GM19099 (cell line): ENCODE measurements around the gene SCN3A.

Experiments used
- POLR2A ChIP-seq: IDR thresholded peaks from 3 replicates; pipeline ENCODE4 v1.6.1; 2011; ENCODE audit warnings: low read depth; ENCODE audit not compliant: insufficient read length; ENCODE audit errors: extremely low read depth

Gene SCN3A

DNA sequence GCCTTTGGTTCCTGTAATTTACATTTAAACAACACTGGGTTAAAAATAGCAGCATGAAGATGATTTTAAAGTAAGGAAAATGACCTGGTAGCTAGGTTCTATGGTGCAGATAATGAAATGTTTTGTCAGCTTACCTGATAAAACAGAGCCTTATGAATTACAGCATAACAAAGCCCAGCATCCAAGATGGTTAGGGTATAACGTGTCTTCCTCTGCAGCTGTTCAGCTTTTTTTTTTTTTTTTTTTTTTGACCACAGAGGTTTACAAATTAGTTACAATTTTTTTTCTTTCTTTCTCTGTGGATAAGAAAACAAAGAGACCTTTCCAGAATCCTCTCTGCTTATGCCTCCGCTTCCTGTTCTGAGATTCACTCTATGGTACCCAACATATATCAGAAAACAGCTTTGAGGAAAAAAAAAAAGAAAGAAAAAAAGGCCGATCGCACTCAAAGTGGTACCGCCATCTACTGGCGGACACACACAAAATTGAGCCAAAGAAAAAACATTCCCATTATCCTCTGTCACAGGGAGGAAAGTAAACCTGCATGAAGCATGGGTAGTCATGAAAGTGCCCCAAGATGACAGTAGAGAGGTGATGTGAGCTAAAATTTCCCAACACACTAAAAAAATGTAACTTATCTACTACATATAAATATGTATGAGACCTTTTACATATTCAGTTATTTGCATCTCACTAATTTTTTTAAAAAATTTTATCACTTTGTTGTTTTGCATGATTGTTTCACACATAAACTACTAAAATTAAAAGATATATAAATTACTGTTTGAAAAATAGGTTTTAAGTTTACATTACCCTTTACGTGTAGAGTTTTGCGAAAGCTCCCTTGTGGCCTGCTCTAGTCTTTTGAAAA lies at the start of gene SCN3A:
Gene SCN3A, minus strand, starts transcription at position 362 of the 871 bp plus-strand sequence. CDS start 27,656 bp downstream, outside the sequence.
- no peak for TF ChIP-seq POLR2A

DNA sequence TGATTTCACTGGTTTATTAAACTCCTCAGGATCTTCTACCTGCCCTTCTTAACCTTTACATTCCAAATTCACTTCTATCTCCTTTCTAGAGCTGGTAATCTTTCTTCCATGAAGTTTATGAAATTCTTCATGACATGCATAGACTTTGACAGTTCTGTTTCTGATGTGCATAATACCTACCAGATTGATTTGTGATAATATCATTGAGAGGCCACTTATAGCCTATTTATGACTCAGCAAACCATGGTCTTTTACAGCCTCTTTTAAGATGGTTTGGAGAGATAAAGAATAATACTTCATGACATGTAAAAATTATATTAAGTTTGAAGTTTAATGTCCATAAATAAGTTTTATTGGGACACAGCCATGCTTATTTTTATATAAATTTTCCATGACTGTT lies 49.3 kb upstream of the SCN3A start:
- no peak for TF ChIP-seq POLR2A

DNA sequence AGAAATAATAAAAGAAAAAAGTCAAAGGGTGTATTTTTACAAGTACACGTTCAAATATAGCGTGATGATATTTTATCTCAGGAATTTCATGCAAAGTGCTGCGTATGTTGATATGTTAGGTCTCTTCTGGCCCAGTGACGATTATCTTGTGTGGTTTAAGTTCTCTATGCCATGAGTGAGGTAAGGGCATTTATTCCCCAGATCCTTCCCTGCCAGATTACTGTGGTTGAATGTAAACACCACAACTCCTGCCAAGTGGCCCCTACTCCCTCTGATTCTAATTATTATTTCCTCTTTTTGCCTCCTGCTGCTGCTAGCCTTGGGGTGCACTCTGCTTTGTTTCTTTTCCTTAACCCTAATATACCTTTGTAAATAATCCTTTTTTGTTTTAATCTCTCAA lies 47.5 kb upstream of the SCN3A start:
- no peak for TF ChIP-seq POLR2A

DNA sequence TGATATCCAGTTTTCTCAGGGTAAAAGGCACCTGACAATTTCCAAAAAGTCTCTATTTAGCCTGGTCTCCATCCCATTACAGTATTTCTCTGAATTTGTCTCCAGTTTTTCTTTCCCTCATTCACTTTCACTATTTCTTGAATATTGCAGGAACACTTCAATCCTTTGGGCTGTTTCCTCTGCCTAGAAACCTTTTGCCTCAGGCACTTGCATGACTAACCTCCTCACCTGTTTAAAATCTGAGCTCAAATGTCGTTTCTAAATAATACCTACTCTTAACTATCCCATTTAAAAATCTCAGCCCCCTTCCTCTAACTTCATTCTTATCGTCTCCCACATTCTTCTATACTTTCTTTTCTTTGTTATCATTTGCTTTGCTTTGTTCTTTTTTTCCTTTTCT lies 44.4 kb upstream of the SCN3A start:
- TF ChIP-seq POLR2A = no peak

DNA sequence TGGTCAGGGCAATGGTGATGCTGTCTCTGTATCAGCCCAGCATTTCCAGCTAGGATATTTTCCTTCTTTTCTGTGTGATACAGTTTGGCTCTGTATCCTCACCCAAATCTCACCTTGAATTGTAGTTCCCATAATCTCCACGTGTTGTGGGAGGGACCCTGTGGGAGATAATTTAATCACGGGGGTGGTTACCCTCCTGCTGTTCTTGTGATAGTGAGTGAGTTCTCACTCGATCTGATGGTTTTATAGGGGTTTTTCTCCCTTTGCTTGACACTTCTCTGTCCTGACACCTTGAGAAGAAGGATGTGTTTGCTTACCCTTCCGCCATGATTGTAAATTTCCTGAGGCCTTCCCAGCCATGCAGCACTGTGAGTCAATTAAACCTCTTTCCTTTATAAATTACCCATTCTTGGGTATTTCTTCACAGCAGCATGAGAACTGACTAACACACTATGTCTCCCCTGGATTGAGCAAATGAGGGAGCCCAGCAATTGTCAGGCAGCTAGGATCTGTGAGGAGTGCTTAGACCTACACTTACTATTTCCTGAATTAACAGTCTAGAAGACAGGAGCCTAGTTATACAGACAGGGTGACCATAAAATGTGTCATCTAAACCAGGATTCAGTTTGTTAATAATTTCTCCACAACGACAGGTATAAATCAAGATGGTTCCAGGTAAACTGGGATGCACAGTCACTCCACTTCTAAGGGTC lies 41.4 kb upstream of the SCN3A start:
- no peak for TF ChIP-seq POLR2A

DNA sequence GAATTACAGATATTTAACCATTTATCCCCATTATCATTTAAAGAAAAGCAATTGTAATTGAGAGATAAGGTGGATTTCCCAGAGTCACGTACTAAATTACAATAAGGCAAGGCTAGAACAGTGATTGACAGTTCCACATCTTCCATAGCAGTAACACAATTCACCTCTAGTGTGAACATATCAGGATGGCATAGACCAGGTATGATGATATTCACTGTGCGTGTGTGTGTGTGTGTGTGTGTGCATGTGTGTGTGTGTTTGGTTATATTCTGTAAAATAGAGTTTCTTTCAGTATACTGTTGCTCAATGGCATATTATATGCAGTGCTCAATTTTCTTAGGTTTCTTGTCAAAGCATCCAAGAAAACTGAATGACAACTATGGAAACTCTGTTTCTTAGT lies 37.1 kb upstream of the SCN3A start:
- no peak for TF ChIP-seq POLR2A

DNA sequence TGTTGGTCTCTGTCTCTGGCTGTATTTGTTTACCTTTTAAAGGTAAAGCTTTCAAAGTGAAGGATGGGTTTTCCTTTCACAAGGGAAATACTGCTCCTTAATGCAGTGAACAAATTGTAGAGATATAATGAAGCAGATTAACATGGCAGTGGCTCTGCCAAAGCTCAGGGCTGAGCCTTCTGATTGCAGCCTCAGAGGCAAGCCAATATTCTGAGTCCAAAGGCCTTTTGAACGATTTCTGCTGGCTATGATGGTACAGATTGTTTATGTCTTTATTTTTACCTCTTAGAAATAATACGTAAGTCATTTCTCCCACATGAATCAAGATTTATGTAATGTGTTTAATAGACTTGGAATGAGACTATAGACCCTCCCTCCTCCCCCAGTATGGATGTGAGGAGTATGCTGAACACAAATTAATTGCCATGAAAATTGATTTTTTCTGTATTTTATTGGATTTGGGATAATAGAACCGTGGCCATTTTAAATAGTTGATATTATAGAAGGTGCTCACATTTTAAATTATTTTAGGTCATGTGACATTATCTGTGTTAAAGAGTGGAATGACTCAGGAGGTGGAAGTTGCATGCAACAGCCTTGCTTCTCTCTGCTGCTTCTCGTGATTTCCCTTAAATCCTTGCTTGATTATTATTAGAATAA lies 36.1 kb upstream of the SCN3A start:
- TF ChIP-seq POLR2A = no peak

DNA sequence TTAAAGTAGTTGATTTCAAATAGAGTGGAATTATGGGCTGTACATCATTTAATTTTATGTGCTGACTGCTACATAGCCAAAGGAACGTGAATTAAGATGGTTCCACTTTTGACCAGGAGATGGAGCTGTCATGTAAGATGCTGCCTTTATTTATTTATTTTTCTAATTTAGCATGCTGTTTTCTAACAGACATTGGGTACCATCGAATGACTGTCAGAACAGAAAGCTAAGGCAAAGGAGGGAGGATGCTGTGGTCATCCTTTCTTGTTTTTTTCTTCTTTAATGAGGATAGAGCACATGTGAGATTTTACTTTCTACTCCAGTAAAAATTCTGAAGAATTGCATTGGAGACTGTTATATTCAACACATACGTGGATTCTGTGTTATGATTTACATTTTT lies 35.4 kb upstream of the SCN3A start, which contains the start of gene SCN2A:
Gene SCN2A, plus strand, starts transcription at position 185 of the 400 bp plus-strand sequence. CDS start 56,410 bp downstream, outside the sequence.
- no peak for TF ChIP-seq POLR2A

DNA sequence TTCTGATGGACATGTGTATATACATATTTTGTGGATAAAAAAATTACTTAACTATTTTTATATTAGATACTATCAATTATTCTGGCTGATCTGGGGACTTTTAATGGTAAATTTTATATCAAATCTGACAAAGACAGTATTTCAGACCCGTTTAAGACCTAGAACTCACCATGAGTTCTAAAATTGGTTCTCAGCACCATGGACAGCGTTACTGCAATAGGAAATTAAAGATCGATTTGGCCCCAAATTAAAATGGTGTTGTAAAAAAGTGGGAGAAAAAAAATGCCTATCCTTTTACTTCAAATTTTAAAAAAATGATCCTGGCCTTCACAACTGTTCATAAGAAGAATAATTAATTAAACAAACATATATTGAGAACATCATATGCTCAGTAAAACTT lies 34.4 kb upstream of the SCN3A start:
- no peak for TF ChIP-seq POLR2A

DNA sequence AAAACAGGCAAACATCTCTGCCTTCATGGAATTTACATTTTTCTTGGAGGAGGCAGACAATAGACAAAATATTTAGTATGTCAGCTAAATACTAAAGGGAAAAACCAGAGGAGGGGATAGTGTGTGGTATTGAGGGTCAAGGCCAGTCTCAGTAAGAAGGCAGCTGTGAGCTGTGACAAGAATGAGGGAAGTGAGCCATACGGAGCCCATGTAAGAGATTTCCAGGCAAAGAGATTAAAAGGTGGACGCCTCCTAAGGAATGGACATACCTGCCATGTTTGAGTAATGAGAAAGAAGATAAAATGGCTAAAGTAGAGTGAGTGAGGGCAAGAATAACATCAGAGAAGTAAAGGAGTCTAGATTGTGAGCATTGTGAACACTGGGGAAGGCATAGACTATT lies 33.2 kb upstream of the SCN3A start:
- TF ChIP-seq POLR2A = no peak

DNA sequence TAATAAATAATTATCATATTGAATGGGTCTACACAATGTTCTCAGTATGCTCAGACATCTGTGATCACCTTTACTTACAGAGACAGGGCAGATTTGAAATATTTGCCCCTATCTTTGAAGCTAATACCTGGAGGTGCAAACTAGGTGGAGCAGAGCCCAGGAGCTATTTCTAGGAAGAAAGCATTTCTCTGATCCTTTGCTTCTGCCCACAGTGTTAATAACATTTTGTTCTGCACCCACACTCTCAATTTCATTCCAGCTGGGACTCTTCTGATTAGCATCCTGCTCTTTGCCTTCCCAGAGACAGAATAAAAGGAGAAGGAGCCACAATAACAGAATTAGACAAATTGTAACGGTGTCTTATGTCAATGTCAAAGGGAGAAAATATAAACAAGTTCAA lies 23.7 kb upstream of the SCN3A start:
- TF ChIP-seq POLR2A = no peak

DNA sequence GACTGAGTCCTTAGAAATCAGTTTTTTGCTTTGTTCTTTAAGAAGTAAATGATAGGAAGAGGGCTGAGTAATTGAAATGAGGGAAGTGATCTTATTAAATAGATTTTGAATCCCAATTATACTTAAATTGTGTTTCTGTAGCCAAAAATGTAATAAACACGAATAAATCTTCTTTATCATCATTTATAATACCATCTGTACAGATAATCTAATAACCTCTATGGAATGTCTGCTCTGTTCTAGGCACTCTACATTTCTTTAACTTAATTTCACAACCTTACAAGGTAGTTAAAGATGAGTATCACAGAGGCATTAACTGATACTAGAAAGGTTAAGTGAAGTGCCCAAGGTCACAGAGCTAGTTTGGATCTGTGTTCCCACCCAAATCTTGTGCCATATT lies 21.1 kb upstream of the SCN3A start:
- TF ChIP-seq POLR2A = no peak

DNA sequence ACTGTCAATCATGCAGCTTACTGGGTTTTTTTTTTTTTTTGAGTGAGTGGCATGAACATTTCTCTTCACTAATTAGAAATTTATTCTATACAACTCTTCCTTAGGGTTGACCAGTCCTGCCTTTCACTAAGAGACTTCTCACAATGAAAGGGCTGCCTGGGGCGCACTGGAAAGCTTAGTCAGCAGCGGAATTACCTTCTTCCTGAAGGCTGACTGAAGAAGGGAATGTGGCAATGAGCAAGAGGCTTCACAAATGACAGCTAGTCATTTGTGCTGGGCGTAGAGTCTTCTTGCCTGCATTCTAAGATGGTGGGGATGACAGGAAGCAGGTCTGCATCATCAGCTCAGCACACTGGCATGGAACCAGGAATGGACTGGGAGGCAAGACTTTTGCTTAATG lies 15.6 kb upstream of the SCN3A start:
- TF ChIP-seq POLR2A = no peak

DNA sequence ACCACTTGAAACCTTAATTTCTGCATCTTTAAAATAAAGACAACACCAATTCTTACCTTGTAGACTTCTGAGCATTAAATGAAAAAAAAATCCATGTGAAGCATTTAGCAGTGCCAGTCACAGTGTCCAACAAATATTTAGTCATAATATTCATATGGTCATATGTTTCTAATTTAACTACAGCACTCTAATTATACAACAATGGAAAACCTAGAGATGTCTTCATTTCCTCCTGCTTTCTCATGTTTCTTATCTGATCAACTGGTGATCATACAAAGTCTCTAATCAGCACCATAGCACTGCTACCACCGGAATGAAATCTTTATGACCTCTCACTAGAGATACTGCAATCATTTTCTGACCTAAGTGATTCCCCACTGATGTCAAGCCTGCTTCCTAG lies 10.2 kb upstream of the SCN3A start:
- no peak for TF ChIP-seq POLR2A

DNA sequence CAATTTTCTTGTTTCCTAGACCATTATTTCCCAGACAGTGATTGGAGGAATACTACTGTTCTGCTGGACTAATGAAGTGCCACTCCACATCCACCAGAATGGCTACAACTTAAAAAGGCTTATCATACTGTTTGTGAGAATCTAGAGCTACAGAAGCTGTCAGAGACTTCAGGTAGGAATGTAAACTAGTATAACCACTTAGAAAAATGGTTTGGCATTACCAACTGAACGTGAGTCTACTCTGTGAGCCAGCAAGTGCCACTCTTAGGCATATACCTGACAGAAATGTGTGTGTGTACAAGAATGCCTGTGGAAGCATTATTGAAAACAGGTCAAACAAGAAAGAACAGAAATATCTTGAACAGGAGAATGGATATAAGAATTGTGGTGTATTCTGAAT lies 4.2 kb upstream of the SCN3A start:
- TF ChIP-seq POLR2A = no peak

DNA sequence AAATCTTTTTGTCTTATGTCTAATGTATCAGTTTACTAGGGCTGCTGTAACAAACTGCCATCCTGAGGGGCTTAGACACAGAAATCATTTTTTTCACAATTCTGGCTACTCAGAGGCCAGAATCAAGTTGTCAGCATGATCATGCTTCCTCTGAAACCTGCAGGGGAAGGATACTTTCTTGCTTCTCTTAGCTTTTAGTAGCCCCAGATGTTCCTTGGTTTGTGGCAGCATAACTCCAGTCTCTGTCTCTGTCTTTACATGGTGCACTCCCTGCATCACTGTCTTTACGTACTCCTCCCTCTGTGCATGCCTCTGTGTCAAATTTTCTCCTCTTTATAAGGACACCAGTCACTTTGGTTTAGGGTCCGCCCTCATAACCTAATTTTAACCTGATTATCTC lies 2.0 kb upstream of the SCN3A start:
- TF ChIP-seq POLR2A = no peak

DNA sequence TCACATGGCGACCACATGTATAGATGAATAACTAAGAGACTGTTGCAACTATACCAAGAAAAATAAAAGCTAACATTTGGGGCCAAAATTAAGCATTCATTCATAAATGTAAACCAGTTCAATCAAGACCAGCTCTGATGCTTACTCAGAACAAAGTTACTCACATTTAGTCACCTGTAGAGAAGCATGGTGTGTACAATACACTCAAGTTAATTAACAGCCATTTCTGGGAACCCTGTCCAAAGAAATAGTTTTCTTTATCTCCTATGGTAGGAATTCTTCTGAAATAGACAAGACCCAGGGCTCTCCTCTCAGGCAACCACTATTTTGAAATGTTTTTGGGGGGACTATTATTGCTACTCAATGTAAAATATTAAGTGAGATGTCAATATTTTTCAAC lies 1.6 kb downstream of the SCN3A start:
- TF ChIP-seq POLR2A = no peak

DNA sequence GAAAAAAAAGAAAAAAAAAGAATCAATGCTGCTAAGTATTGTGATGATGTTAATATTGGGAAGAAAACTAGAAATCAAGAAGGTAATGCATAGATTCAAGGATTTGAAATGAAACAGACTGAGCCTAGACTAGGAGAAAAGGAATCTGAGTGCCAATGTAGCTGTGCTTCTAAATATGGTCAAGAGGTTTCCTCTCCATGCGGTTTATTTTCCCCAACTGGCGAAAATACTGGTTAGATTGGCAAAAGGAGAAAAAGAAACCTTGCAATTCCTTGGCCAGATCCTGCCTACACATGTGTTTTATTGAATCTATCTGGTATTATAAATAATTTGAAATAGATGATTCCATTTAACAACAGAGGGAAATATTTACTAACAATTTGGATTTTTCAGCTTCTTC lies 5.7 kb downstream of the SCN3A start:
- TF ChIP-seq POLR2A = no peak
